ENCODE data around the gene CLEC16A. TPM values are rescaled to one million over a fixed set of nuclear protein-coding genes. Genes with fewer than 3 reads are reported as not detected.

The CLEC16A gene
- total and polyA plus RNA-seq, 9 of the 15 experiments (the other 6 are each of a cell fraction or from before 2014, with no cell fraction given): 1.00 to 22.3 (median 10.0) TPM

DNA sequence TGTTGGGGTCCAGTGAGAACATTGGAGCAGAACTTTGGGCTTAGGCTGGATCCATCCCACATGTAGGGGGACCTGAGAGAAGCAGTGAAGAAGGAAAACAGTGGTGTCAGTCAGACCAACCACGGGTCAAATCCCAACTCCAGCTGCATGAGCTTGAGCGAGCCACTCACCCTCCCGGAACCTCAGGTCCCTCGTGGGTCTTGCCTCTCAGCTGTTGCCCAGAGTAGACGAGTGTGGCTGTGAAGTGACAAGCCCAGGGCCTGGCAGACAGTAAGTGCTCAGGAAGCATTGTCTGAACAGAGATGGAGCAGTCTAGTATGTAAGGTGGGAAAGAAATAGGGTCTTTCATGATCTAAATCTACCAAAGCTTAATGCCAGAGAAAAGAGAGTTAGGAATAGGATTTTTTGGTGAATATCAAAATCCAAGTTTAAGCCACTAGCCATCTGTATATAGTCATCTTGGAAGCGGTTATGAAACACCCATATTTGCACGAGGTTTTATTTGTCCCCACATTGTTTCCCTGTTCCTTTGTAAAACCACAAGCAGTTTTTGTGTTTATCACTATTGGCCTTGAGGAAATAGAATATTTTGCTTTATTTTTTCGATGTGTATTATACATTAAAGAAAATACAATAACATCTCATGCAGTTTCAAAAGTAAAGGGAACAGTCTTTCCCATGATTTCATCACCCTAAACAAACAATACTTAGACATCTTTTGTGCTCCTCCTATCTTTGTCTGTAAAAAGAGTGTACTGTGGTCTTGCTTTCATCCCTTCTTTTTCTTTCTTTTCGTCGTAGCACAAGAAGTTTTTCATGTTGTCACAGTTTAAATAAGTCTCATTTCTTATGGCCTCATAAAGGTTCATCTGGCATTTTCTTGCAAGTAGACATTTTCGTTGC lies 112.0 kb downstream of the CLEC16A start (continued):
- no peak for TF ChIP-seq NELFE (IDR thresholded peaks at IDR 0.05; ENCODE audit: insufficient read depth, insufficient read length)
- peak; percentile 59; the same call in 1 of the 2 replicates for TF ChIP-seq EP300 (IDR thresholded peaks at IDR 0.05; ENCODE audit: low read length)
- TF ChIP-seq SNRNP70 (optimal IDR thresholded peaks at IDR 0.05; ENCODE audit: low read depth, low read length): no peak
- TF ChIP-seq HNRNPLL (IDR thresholded peaks at IDR 0.05; ENCODE audit: low read depth, low read length, poor library complexity, severe bottlenecking): no peak
- no peak for TF ChIP-seq SRSF7 (optimal IDR thresholded peaks at IDR 0.05; ENCODE audit: low read depth, low read length)
- no peak for TF ChIP-seq NR2C1 (IDR thresholded peaks at IDR 0.05)
- peak; percentile 22 for TF ChIP-seq NR2C1 (tag; IDR thresholded peaks at IDR 0.05)
- TF ChIP-seq ZNF146 (CRISPR knock-in tag; IDR thresholded peaks at IDR 0.05; ENCODE audit: unreplicated experiment): no peak
- no peak for TF ChIP-seq ZBTB7A (IDR thresholded peaks at IDR 0.05; ENCODE audit: borderline replicate concordance, control insufficient read depth, low read depth, low read length)
- TF ChIP-seq IRF9 (tag; IDR thresholded peaks at IDR 0.05): 0 out of 2 replicates have a peak, but pooled peaks have one; percentile 53
- no peak for TF ChIP-seq TARDBP (IDR thresholded peaks at IDR 0.05)
- TF ChIP-seq PTBP1 (IDR thresholded peaks at IDR 0.05; ENCODE audit: low read depth, low read length): no peak
- TF ChIP-seq, protein P1, sequence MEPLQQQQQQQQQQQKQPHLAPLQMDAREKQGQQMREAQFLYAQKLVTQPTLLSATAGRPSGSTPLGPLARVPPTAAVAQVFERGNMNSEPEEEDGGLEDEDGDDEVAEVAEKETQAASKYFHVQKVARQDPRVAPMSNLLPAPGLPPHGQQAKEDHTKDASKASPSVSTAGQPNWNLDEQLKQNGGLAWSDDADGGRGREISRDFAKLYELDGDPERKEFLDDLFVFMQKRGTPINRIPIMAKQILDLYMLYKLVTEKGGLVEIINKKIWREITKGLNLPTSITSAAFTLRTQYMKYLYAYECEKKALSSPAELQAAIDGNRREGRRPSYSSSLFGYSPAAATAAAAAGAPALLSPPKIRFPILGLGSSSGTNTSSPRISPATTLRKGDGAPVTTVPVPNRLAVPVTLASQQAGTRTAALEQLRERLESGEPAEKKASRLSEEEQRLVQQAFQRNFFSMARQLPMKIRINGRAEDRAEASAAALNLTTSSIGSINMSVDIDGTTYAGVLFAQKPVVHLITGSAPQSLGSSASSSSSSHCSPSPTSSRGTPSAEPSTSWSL (CRISPR knock-in tag; IDR thresholded peaks at IDR 0.05; ENCODE audit: borderline replicate concordance): no peak
- TF ChIP-seq ZNF507 (tag; conservative IDR thresholded peaks at IDR 0.05): no peak
- no peak for TF ChIP-seq TAF7 (tag; IDR thresholded peaks at IDR 0.05)
- no peak for TF ChIP-seq KAT8 (IDR thresholded peaks at IDR 0.05; ENCODE audit: low read depth)
- TF ChIP-seq EHMT2 (IDR thresholded peaks at IDR 0.05): no peak
- no peak for TF ChIP-seq E2F5 (CRISPR knock-in tag; IDR thresholded peaks at IDR 0.05)
- no peak for TF ChIP-seq ZHX1 (conservative IDR thresholded peaks at IDR 0.05; ENCODE audit: low read length)
- TF ChIP-seq EP400 (IDR thresholded peaks at IDR 0.05): no peak
- TF ChIP-seq MIER1 (IDR thresholded peaks at IDR 0.05; ENCODE audit: low read depth): no peak
- TF ChIP-seq KLF6 (CRISPR knock-in tag; IDR thresholded peaks at IDR 0.05; ENCODE audit: borderline replicate concordance): no peak
- no peak for TF ChIP-seq ADNP (tag; IDR thresholded peaks at IDR 0.05)

All from K562 (cell line).